ENCODE measurements around the gene PARD6B.

DNA sequence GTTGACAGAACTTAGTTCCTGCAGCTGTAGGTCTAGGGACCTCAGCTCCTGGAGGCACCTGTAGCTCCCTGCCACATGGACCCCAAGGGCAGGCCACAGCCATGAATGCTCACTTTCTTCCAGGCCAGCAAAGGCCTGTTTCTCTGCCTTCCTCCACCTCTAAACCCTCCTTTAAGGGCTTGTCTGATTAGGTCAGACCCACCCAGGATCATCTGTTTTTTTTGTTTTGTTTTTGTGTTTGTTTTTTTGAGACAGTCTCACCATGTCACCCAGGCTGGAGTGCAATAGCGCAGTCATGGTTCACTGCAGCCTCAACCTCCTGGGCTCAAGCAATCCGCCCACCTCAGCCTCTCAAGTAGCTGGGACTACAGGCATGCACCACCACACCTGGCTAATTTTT, 52.0 kb downstream of the PARD6B start:
- TF ChIP-seq, protein P1, sequence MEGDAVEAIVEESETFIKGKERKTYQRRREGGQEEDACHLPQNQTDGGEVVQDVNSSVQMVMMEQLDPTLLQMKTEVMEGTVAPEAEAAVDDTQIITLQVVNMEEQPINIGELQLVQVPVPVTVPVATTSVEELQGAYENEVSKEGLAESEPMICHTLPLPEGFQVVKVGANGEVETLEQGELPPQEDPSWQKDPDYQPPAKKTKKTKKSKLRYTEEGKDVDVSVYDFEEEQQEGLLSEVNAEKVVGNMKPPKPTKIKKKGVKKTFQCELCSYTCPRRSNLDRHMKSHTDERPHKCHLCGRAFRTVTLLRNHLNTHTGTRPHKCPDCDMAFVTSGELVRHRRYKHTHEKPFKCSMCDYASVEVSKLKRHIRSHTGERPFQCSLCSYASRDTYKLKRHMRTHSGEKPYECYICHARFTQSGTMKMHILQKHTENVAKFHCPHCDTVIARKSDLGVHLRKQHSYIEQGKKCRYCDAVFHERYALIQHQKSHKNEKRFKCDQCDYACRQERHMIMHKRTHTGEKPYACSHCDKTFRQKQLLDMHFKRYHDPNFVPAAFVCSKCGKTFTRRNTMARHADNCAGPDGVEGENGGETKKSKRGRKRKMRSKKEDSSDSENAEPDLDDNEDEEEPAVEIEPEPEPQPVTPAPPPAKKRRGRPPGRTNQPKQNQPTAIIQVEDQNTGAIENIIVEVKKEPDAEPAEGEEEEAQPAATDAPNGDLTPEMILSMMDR (IDR thresholded peaks at IDR 0.05; ENCODE audit: extremely low read depth in 1 of 2, insufficient read depth in 1 of 2, low read depth in 1 of 2, low read length in 2 of 2), result no peak
- TF ChIP-seq MYC (IDR thresholded peaks at IDR 0.05; ENCODE audit: low read depth, low read length) (no peak), EZH2 (IDR thresholded peaks at IDR 0.05; ENCODE audit: borderline replicate concordance, low read depth, low read length, severe bottlenecking) (no peak), POLR2A (IDR thresholded peaks at IDR 0.05; ENCODE audit: low read depth, low read length) (no peak), JUN (IDR thresholded peaks at IDR 0.05; ENCODE audit: borderline replicate concordance, insufficient read depth, insufficient read length, low read depth) (no peak), FOS (IDR thresholded peaks at IDR 0.05; ENCODE audit: borderline replicate concordance, insufficient read depth, low read length) (no peak)

Data from endothelial cell of umbilical vein (primary cell).